AG09319 (cell line): ENCODE data around the gene CREBBP.

Source experiments
- DNase-seq: peaks from one replicate; pipeline ENCODE4 v3.0.0-alpha.2; 2010; ENCODE audit warnings: low read depth; ENCODE audit errors: extremely low read depth
- TF ChIP-seq, protein P1 (sequence below): IDR thresholded peaks from 2 replicates; pipeline ENCODE4 v1.5.1; 2011; ENCODE audit warnings: low read depth, mild to moderate bottlenecking, inconsistent platforms, low read length, moderate library complexity

CREBBP gene

DNA sequence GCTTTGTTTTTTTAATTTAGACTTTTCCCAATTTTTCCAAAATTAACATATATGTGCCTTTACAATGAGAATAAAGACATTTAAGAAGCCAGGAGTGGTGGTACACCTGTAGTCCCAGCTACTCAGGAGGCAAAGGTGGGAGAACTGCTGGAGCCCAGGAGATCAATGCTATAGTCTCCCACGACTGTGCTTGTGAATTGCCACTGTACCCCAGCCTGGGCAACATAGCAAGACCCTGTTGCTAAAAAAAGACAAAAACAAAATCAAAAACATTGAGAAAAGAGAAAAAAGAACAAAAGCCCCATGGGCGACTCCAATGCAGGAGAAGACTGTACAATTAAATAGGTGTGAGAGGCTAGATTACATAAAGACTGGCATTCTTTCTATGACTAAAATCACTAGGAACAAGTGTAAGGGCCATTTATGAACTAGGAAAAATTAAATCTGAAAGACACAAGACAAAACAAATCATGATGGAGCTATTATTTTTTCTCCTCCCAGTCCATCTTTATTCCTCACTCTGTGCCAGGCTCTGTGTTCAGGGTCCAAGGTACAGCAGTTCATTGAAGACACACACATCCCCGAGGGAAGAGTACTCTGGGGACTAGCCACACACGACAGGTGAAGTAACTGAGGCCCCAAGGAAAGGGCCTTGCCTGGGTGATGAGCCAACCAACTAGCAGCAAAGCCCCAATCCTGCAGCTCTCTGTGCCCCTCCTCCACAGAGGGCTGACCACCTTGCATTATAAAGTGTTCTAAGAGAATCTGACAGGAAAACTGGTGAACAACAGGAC, 79.8 kb downstream of the CREBBP start:
- DNase-seq = no peak
- TF ChIP-seq, protein P1, sequence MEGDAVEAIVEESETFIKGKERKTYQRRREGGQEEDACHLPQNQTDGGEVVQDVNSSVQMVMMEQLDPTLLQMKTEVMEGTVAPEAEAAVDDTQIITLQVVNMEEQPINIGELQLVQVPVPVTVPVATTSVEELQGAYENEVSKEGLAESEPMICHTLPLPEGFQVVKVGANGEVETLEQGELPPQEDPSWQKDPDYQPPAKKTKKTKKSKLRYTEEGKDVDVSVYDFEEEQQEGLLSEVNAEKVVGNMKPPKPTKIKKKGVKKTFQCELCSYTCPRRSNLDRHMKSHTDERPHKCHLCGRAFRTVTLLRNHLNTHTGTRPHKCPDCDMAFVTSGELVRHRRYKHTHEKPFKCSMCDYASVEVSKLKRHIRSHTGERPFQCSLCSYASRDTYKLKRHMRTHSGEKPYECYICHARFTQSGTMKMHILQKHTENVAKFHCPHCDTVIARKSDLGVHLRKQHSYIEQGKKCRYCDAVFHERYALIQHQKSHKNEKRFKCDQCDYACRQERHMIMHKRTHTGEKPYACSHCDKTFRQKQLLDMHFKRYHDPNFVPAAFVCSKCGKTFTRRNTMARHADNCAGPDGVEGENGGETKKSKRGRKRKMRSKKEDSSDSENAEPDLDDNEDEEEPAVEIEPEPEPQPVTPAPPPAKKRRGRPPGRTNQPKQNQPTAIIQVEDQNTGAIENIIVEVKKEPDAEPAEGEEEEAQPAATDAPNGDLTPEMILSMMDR = no peak

DNA sequence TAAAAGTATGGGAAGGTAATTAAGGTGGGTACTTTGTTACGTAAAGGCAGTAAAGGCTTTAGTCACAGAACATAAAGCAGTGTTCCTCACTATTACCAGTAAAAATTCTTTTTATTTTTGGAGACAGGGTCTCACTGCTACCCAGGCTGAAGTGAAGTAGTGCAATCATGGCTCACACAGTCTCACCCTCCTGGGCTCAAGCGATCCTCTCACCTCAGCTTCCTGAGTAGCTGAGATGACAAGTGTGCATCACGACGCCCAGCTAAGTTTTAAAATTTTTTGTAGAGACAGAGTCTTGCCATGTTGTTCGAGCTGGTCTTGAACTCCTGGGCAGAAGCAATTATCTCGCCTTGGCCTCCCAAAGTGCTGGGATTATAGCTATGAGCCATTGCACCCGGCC, 80.5 kb downstream of the CREBBP start:
- TF ChIP-seq, protein P1 = no peak
- no peak for DNase-seq

DNA sequence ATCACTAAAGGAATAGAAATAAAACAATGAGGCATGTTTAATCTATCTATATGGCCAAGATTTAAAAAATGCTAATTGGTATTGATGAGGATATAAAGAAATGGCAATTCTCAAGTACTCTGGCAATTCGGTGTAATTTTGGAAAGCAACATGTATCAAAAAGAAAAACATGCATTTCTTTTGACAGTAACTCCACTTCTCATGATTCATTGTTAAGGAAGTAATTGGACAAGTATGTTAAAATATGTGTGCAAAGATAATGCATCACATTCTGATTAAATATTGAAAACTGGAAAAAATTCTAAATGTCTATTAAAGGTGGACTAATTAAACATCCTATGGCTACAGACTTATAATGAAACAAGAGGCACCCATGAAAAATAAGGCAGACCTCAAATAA, 81.2 kb downstream of the CREBBP start:
- TF ChIP-seq, protein P1 = no peak
- DNase-seq = no peak

DNA sequence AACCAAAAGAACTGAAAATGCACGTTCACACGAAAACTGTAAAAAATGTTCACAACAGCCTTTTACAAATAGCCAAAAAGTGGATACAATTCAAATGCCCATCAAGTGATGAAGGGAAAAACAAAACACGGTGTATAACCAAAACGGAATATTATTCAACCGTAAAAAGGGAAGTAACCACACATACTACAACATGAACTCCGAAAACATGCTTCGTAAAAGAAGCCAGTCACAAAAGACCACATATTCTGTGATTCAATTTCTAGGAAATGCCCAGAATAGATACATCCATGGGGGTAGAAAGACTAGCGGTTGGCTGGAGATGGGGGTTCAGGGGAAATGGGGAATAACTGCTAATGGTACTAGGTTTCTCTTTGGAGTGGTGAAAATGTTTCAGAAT, 81.7 kb downstream of the CREBBP start:
- DNase-seq = no peak
- TF ChIP-seq, protein P1 = no peak

DNA sequence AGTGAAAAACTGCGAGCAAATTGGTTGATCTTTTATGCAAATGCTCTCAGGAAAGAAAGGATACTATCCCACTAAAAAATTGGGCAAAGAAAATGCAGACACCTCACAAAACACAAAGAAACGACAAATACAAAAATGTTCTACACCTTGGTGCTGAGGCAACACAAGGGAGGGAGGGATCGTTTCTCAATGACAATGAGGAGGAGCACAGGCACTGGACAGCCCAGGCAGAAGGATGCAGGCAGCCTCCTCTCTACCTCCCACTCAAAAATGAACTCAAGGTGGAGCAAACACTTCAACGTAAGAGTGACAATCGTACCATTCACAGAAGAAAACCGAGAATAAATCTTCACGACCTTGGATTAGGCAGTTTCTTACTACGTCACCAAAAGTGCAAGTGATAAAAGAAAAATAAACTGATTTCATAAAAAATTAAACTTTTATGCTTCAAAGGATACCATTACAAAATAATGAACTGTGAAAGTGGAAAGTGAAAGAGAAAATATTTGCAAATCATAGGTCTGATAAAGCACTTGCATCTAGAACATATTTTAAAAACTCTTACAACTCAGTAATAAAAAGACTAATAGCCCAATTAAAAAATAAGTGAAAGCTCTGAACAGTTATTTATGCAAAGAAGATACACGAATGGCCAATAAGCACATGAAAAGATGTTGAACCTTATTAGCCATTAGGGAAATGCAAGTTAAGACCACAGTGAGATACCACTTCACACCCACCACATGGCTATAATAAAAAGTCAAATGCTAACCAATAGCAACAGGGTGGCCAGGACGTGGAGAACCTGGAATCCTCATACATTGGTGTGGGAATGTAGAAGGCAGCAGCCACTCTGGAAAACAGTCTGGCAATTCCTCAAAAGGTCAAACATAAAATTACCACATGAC, 82.4 kb downstream of the CREBBP start:
- TF ChIP-seq, protein P1 = no peak
- DNase-seq = no peak

DNA sequence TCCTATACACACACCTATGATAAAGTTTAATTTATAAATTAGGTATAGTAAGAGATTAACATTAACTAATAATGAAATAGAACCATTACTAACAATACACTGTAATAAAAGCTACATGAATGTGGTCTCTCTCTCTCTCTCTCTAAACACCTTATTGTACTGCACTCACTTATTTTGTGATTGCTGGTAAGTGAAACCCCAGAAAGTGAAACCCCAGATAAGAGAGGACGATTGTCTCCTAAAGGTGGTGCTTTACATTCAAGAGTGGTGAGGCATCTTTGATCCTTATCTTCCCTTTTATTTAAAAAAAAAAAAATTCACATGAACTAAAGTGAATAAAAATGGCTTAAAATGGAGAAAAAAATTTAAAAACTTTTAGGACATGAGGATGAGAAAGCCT, 83.0 kb downstream of the CREBBP start:
- DNase-seq = no peak
- TF ChIP-seq, protein P1 = no peak

DNA sequence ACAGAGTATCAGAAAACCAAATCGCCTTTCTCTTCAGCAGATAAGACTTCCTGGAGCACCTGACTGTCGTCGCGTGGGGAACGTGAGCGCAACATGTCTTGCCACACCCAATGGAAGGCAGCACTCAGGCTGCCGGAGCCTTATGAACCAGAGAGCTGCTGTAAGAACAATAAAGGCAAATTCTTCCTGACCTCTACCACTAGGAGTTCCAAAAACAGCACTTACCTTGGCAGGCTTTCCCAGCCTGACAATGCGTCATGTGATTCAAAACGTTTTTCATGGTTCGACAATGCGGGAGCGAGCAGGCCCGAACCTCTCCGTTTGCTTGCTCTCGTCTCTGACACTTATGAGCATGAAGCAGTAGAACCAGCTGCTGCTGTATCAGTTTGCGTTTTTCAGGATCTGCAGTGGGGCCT, 87.3 kb downstream of the CREBBP start:
- TF ChIP-seq, protein P1 = no peak; the same call in none of the 2 replicates
- DNase-seq = no peak
